Neural progenitor cell (in vitro differentiated cells): ENCODE data around the gene PKDCC.

Experiments used
- EZH2 ChIP-seq: fragments of 200-600 bp; sonication (generic); IDR thresholded peaks from 2 replicates; pipeline ENCODE4 v1.6.1; 2017; ENCODE audit warnings: antibody characterized with exemption, mild to moderate bottlenecking, moderate library complexity
- EZH2phosphoT487 ChIP-seq: fragments of 200-600 bp; sonication (generic); IDR thresholded peaks from 2 replicates; pipeline ENCODE4 v1.6.1; 2017; ENCODE audit warnings: antibody characterized with exemption
- TF ChIP-seq, protein P1 (sequence below): fragments of 200-600 bp; sonication (generic); IDR thresholded peaks from 2 replicates; pipeline ENCODE4 v1.5.1; 2017; ENCODE audit warnings: antibody characterized with exemption, mild to moderate bottlenecking

DNA sequence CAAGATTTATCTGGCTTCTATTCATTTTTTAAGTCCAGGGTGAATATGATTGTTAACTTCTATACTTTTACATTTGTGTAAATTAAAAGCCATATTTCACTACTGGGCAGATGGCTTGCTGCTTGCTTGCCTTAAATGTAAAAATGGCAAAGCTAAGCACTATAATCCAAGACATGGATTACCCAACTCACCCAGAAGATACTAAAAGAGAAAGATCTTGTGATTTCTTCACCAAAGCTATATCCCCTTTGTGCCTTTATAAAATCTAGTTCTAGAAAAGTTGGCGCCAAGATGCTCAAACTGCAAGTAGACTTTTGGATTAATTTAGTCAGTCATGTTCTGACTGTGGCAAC lies 48.7 kb upstream of the PKDCC start:
- TF ChIP-seq, protein P1, sequence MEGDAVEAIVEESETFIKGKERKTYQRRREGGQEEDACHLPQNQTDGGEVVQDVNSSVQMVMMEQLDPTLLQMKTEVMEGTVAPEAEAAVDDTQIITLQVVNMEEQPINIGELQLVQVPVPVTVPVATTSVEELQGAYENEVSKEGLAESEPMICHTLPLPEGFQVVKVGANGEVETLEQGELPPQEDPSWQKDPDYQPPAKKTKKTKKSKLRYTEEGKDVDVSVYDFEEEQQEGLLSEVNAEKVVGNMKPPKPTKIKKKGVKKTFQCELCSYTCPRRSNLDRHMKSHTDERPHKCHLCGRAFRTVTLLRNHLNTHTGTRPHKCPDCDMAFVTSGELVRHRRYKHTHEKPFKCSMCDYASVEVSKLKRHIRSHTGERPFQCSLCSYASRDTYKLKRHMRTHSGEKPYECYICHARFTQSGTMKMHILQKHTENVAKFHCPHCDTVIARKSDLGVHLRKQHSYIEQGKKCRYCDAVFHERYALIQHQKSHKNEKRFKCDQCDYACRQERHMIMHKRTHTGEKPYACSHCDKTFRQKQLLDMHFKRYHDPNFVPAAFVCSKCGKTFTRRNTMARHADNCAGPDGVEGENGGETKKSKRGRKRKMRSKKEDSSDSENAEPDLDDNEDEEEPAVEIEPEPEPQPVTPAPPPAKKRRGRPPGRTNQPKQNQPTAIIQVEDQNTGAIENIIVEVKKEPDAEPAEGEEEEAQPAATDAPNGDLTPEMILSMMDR: no peak
- TF ChIP-seq EZH2: no peak
- TF ChIP-seq EZH2phosphoT487: no peak
